Gastrocnemius medialis (tissue), 4 donors: ENCODE measurements around the gene DISP3.

Experiments used
- POLR2A ChIP-seq, 2 donors: fragments of 450-650 bp; IDR thresholded peaks; one replicate each; pipeline ENCODE4 v1.6.1; 2017; ENCODE audit warnings: antibody characterized with exemption in 2 of 2, mild to moderate bottlenecking in 2 of 2, moderate library complexity in 2 of 2
- TF ChIP-seq, protein P1 (sequence below), 5 experiments: fragments of 450-650 bp in 3 of 5; fragments of 200-600 bp in 2 of 5; sonication (generic) in 2 of 5; IDR thresholded peaks in 4 of 5; conservative IDR thresholded peaks in 1 of 5; 1 replicate in 4 of 5; 2 replicates in 1 of 5; pipeline ENCODE4 v1.5.1; 2016 to 2019; ENCODE audit warnings: antibody characterized with exemption in 5 of 5, mild to moderate bottlenecking in 3 of 5, moderate library complexity in 3 of 5

DNA sequence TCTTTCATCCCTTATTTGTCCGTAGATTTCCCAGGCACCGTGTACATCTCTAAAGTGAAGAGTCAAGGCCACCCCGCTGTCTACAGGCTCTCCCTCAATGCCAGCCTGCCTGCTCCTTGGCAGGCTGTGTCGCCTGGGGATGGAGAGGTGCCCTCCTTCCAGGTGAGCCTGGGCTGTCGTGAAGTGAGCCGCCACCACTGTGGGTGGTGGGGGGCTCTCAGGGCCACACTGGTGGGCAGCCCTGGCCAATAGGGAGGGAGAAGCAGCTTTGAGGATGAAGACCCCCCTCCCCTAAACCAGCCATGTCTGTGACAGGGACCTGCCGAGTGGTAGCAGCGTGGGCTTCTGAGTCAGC is 46.2 kb downstream of the DISP3 start:
- TF ChIP-seq, protein P1, sequence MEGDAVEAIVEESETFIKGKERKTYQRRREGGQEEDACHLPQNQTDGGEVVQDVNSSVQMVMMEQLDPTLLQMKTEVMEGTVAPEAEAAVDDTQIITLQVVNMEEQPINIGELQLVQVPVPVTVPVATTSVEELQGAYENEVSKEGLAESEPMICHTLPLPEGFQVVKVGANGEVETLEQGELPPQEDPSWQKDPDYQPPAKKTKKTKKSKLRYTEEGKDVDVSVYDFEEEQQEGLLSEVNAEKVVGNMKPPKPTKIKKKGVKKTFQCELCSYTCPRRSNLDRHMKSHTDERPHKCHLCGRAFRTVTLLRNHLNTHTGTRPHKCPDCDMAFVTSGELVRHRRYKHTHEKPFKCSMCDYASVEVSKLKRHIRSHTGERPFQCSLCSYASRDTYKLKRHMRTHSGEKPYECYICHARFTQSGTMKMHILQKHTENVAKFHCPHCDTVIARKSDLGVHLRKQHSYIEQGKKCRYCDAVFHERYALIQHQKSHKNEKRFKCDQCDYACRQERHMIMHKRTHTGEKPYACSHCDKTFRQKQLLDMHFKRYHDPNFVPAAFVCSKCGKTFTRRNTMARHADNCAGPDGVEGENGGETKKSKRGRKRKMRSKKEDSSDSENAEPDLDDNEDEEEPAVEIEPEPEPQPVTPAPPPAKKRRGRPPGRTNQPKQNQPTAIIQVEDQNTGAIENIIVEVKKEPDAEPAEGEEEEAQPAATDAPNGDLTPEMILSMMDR (IDR thresholded peaks at IDR 0.05 in 4 of 5, conservative IDR thresholded peaks at IDR 0.05 in 1 of 5): no peak
- no peak for TF ChIP-seq POLR2A (IDR thresholded peaks at IDR 0.05)
